Kidney epithelial cell (primary cell): ENCODE measurements around the gene PRKG1. TPM values are rescaled to one million over a fixed set of nuclear protein-coding genes. Genes with fewer than 3 reads are reported as not detected.

Source experiments
- DNase-seq: peaks from one replicate; pipeline ENCODE4 v3.0.0-alpha.2; 2010; ENCODE audit warnings: low read depth
- H3K27me3 ChIP-seq: 2 replicates; pipeline ENCODE4 v1.6.0; 2011; ENCODE audit warnings: low read length; ENCODE audit not compliant: control insufficient read depth, insufficient read depth
- H3K36me3 ChIP-seq: 2 replicates; pipeline ENCODE4 v1.5.1; 2011; ENCODE audit warnings: low read length; ENCODE audit not compliant: control insufficient read depth, insufficient read depth
- H3K4me3 ChIP-seq: 2 replicates; pipeline ENCODE4 v1.5.1; 2011; ENCODE audit warnings: low read depth, mild to moderate bottlenecking, control low read depth, low read length
- CTCF ChIP-seq: IDR thresholded peaks from 2 replicates; pipeline ENCODE4 v1.5.1; 2011; ENCODE audit warnings: mild to moderate bottlenecking, moderate library complexity, low read length, control low read depth, inconsistent platforms; ENCODE audit not compliant: insufficient read depth, poor library complexity, severe bottlenecking
- total RNA-seq: library from RNA; depleted of rRNA; stranded (reverse); fragments of >200 nt; gene quantifications from 2 replicates; pipeline ENCODE4 v1.2.3, GENCODE V29; 2015

Gene PRKG1
- total RNA-seq, 1 donor from 2014 or later = 1.3 TPM

GRCh38 chr10:52212802-52213201 lies 1138.5 kb downstream of the PRKG1 start:
- no peak for TF ChIP-seq CTCF
- H3K36me3 ChIP-seq = no peaks in the 10 kb centered on the region

GRCh38 chr10:52213321-52213752 lies 1139.0 kb downstream of the PRKG1 start:
- no peak overlapping the region for H3K4me3 ChIP-seq
- H3K36me3 ChIP-seq = no peaks in the 10 kb centered on the region
- DNase-seq = no peak
- H3K27me3 ChIP-seq = no peaks in the 10 kb centered on the region
- no peak for TF ChIP-seq CTCF

More at GRCh38 chr10:52212802-52213201, 1138.5 kb downstream of the PRKG1 start:
- no peak overlapping the region for H3K4me3 ChIP-seq
- H3K27me3 ChIP-seq = no peaks in the 10 kb centered on the region
- no peak for DNase-seq

- DNase-seq = peak; percentile 32
- no peak overlapping the region for H3K4me3 ChIP-seq
- H3K27me3 ChIP-seq = no peaks in the 10 kb centered on the region
- H3K36me3 ChIP-seq = no peaks in the 10 kb centered on the region
- TF ChIP-seq CTCF = peak; percentile 61
These were observed 1141.6 kb downstream of the PRKG1 start for GRCh38 chr10:52215745-52216361.

GRCh38 chr10:52216852-52217251 lies 1142.6 kb downstream of the PRKG1 start:
- no peaks in the 10 kb centered on the region for H3K27me3 ChIP-seq
- H3K4me3 ChIP-seq = no peak overlapping the region
- peak; percentile 92 for DNase-seq
- no peaks in the 10 kb centered on the region for H3K36me3 ChIP-seq
- TF ChIP-seq CTCF = no peak

GRCh38 chr10:52217531-52217930 lies 1143.2 kb downstream of the PRKG1 start:
- DNase-seq = no peak

More at GRCh38 chr10:52217531-52217930, 1143.2 kb downstream of the PRKG1 start:
- no peak overlapping the region for H3K4me3 ChIP-seq
- H3K36me3 ChIP-seq = no peaks in the 10 kb centered on the region
- TF ChIP-seq CTCF = no peak
- no peaks in the 10 kb centered on the region for H3K27me3 ChIP-seq
